GM12892 (cell line): ENCODE data around the gene LRP3.
"Not testable (repeated sequence)": the region's sequence is repeated elsewhere in the genome, so short reads cannot be mapped to it uniquely, and the experiment has no call there.

Source experiments
- DNase-seq: peaks from one replicate; pipeline ENCODE4 v3.0.0; 2011; ENCODE audit not compliant: insufficient read length
- FAIRE-seq: peaks from 2 replicates; lab custom pipeline; 2011; peaks lifted over from hg19 to GRCh38; lab: Jason Lieb, UNC
- POLR2A ChIP-seq: IDR thresholded peaks from 2 replicates; pipeline ENCODE4 v1.6.1; 2011; ENCODE audit warnings: low read depth, low read length, control low read depth
- POLR2AphosphoS5 ChIP-seq: IDR thresholded peaks from 2 replicates; pipeline ENCODE4 v1.6.1; 2011; ENCODE audit warnings: low read depth, low read length, control low read depth
- TAF1 ChIP-seq: IDR thresholded peaks from 2 replicates; pipeline ENCODE4 v1.6.1; 2011; ENCODE audit warnings: low read depth, mild to moderate bottlenecking, control low read depth, low read length, borderline replicate concordance

Gene LRP3

DNA sequence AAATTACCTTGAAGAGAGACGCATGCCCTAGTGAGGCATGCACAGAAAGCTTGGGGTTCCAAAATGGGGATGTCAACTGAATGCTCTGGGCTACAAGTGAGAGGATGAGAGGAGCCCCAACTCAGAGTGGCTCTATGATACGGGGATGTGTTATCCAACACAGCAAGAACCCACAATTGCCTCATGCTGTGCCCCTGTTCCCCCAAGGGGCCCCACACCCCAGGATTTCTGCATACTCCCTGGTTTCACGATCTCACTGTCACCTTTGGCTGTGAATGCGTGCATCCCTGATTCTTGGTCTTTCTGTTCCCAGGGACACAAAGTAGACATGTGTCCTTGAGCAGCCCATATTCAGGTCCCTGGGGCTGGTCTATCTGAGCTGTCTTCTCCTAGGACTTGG, 32.9 kb upstream of the LRP3 start:
- FAIRE-seq: no peak
- no peak for DNase-seq
- TF ChIP-seq TAF1 (no peak), POLR2A (no peak), POLR2AphosphoS5 (no peak)

DNA sequence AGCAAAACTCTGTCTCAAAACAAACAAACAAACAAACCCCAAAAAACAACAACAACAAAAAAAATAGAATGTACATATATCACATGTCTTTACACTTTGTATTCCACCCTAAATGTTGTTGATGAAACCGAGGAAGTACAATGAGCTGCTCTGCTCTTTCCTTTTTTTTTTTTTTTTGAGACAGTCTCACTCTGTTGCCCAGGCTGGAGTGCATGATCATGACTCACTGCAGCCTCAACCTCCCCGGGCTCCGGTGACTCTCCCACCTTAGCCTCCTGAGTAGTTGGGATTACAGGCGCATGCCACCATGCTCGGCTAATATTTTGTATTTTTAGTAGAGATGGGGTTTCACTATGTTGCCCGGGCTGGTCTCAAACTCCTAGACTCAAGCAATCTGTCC, 30.6 kb upstream of the LRP3 start:
- TF ChIP-seq POLR2A: no peak
- TF ChIP-seq TAF1: no peak
- TF ChIP-seq POLR2AphosphoS5: no peak
- no peak for FAIRE-seq
- no peak for DNase-seq

GRCh38 chr19:33166037-33166436, 28.1 kb upstream of the LRP3 start:
- FAIRE-seq: not testable (repeated sequence)

DNA sequence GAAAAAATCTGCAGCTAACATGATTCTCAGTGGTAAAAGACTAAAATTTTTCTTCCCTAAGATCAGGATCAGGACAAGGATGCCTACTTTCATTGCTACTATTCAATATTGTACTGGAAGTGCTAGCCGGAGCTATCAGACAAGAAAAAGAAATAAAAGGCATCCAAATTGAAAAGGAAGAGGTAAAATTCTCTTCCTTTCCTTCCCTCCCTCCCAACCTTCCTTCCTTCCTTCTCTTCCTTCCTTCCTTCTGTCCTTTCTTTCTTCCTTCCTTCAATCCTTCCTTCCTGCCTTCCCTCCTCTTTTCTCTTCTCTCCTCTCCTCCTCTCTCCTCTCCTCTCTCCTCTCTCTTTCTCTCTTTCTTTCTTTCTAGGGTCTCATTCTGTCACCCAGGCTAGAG, 26.7 kb upstream of the LRP3 start:
- FAIRE-seq (no peak), DNase-seq (no peak)
- TF ChIP-seq TAF1: no peak
- TF ChIP-seq POLR2AphosphoS5: no peak
- no peak for TF ChIP-seq POLR2A

More at GRCh38 chr19:33166037-33166436, 28.1 kb upstream of the LRP3 start:
- DNase-seq: not testable (repeated sequence)

DNA sequence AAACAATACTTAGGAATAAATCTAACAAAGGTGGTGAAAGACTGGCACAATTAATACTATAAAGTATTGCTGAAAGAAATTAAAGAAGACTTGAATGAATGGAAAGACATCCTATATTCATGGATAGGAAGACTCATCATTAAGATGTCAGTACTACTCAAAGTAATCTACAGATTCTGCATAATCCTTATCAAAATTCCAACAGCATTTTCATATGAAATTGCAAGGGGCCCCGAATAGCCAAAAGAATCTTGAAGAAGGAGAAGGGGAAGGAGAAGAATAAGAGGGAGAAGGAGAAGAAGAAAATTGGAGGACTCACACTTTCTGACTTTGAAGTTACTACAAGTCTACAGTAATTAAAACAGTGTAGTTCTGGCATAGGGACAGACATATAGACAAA, 25.6 kb upstream of the LRP3 start:
- TF ChIP-seq POLR2AphosphoS5 (no peak), TAF1 (no peak), POLR2A (no peak)
- no peak for FAIRE-seq

DNA sequence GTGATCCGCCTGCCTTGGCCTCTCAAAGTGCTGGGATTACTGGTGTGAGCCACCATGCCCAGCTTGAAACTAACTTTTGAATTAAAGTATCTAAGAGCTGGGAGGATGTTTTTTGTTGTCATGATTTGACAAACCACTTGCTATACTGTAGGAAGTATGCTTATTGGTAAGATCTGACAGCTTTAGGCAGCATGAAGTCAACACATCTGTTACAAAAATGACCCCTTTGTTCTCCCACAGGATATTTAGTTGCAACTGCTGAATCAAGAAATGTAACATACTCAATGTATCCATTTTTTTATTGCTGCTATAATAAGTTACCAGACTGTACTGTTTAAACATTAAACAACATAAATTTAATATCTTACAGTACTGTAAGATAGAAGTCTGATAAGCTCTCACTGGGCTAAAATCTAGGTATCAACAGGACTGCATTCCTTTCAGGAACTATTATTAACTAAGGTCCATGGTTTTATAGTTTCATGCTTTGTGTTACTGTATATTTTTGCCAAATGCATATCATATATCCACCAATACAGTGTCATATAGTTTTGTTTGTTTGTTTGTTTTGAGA, 22.8 kb upstream of the LRP3 start:
- no peak for DNase-seq
- TF ChIP-seq POLR2A (no peak), POLR2AphosphoS5 (no peak)
- no peak for FAIRE-seq

More for the DNA sequence above, 25.6 kb upstream of the LRP3 start:
- DNase-seq: no peak

- TF ChIP-seq POLR2A: no peak
- no peak for FAIRE-seq
- no peak for DNase-seq
These were observed 22.2 kb upstream of the LRP3 start for GRCh38 chr19:33171916-33172359.

- no peak for DNase-seq
- FAIRE-seq: no peak
- no peak for TF ChIP-seq TAF1
- no peak for TF ChIP-seq POLR2AphosphoS5
- TF ChIP-seq POLR2A: no peak
These were observed 19.9 kb upstream of the LRP3 start for GRCh38 chr19:33174186-33174585.

DNA sequence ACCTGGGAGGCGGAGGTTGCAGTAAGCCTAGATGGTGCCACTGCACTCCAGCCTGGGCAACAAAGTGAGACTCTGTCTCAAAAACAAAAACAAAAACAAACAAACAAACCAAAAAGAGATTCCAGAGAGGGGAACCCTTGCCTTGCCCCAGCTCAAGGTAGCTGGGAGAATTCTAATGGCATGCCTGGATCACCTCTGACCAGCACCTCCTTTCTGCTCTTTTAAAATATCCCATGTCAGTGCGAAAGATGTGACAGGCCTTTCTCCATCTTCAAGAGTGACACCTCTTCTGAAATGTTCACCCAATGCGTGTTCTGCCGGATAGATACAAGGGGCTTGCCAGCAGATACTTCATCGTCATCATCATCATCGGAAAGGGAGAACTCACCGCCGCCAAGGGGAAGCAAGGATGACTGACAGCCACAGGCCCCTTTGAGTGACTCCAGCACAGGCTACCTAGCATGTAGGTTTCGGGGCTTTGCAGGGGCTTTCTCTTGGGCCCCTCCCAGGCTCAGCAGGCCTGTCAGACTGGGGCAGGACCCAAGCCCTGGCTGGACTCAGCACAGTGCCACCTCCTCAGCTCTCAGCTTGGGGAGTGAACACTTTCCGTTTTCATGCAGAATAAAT, 18.9 kb upstream of the LRP3 start:
- no peak for TF ChIP-seq POLR2AphosphoS5
- TF ChIP-seq POLR2A: no peak
- TF ChIP-seq TAF1: no peak
- no peak for DNase-seq
- FAIRE-seq: no peak

GRCh38 chr19:33175886-33176669, 18.1 kb upstream of the LRP3 start:
- DNase-seq (no peak), FAIRE-seq (no peak)
- TF ChIP-seq POLR2AphosphoS5 (0 out of 2 replicates have a peak, but pooled peaks have one; percentile 12), POLR2A (no peak), TAF1 (no peak)

GRCh38 chr19:33176670-33177416, 17.3 kb upstream of the LRP3 start:
- TF ChIP-seq TAF1 (no peak; the same call in 1 of the 2 replicates), POLR2AphosphoS5 (peak; percentile 97), POLR2A (peak; percentile 98)
- FAIRE-seq (peak; percentile 97), DNase-seq (peak; percentile 96)

- no peak for FAIRE-seq
- no peak for DNase-seq
- TF ChIP-seq POLR2A: no peak
- no peak for TF ChIP-seq TAF1
- no peak for TF ChIP-seq POLR2AphosphoS5
These were observed 16.6 kb upstream of the LRP3 start for GRCh38 chr19:33177417-33177979.
